GM12878 (cell line): ENCODE data around the gene SLC7A10. TPM values are rescaled to one million over a fixed set of nuclear protein-coding genes. Genes with fewer than 3 reads are reported as not detected.

Source experiments
- ATAC-seq: fragments of 200-7000 bp; cut with Tn5 transposase; 3 replicates; pipeline ENCODE4 v1.9.1; 2020; ENCODE audit warnings: mild to moderate bottlenecking, moderate library complexity
- BruUV-seq: library from RNA; stranded (reverse); fragments of 400-500 nt; replicated peaks from 2 replicates; lab custom pipeline; 2021; lab: Mats Ljungman, UMichigan
- CTCF ChIA-PET: fragments of 300-600 bp; sonication (Branson Sonifier 250); formaldehyde crosslinking; extraction: SDS; loops from one replicate; lab custom pipeline; 2021; ENCODE audit warnings: inconsistent platforms; lab: Yijun Ruan, JAX
- POLR2A ChIA-PET: fragments of 350-600 bp; formaldehyde crosslinking; extraction: SDS; loops from one replicate; lab custom pipeline; 2021; ENCODE audit warnings: inconsistent platforms; lab: Charles Lee
- RAD21 ChIA-PET: fragments of 300-600 bp; sonication (Branson Sonifier 250); formaldehyde crosslinking; loops from one replicate; lab custom pipeline; 2023; ENCODE audit warnings: antibody characterized with exemption; ENCODE audit not compliant: unreplicated experiment; lab: Charles Lee
- SMC1A ChIA-PET: fragments of 300-600 bp; sonication (Branson Sonifier 250); formaldehyde crosslinking; loops from one replicate; lab custom pipeline; 2023; ENCODE audit not compliant: unreplicated experiment, uncharacterized antibody; lab: Charles Lee
- DNase-seq: peaks from one replicate; pipeline ENCODE4 v3.0.0-alpha.2; 2011; ENCODE audit warnings: low read depth, low spot score
- FAIRE-seq: peaks from 3 replicates; lab custom pipeline; 2011; peaks lifted over from hg19 to GRCh38; lab: Jason Lieb, UNC
- H2AFZ ChIP-seq: 2 replicates; pipeline ENCODE4 v1.6.0; 2011; ENCODE audit warnings: low read depth, low read length, control low read depth; ENCODE audit not compliant: control insufficient read depth
- H3K27ac ChIP-seq: 2 replicates; pipeline ENCODE4 v1.5.1; 2011; ENCODE audit warnings: control low read depth; ENCODE audit not compliant: control insufficient read depth, insufficient read depth
- H3K27me3 ChIP-seq, 2 experiments: replicated peaks in 1 of 2; 2 replicates each; pipeline versions ENCODE4 v1.6.0 to v1.6.1; 2011; ENCODE audit warnings: low read length in 1 of 2; ENCODE audit not compliant: control insufficient read depth in 2 of 2, insufficient read depth in 2 of 2
- H3K36me3 ChIP-seq, 2 experiments: 2 replicates each; pipeline ENCODE4 v1.5.1; 2011; ENCODE audit warnings: low read length in 1 of 2; ENCODE audit not compliant: control insufficient read depth in 2 of 2, insufficient read depth in 2 of 2
- H3K4me1 ChIP-seq: 2 replicates; pipeline ENCODE4 v1.6.1; 2011; ENCODE audit warnings: mild to moderate bottlenecking, low read length, moderate library complexity, mixed read lengths; ENCODE audit not compliant: control insufficient read depth, insufficient read depth
- H3K4me2 ChIP-seq: 2 replicates; pipeline ENCODE4 v1.6.0; 2011; ENCODE audit warnings: control low read depth; ENCODE audit not compliant: control insufficient read depth, insufficient read depth
- H3K4me3 ChIP-seq: fragments of 200-600 bp; sonication (generic); 2 replicates; pipeline ENCODE4 v1.5.1; 2016
- H3K79me2 ChIP-seq: 2 replicates; pipeline ENCODE4 v1.6.0; 2011; ENCODE audit warnings: low read length; ENCODE audit not compliant: control insufficient read depth, insufficient read depth
- H3K9ac ChIP-seq: 2 replicates; pipeline ENCODE4 v1.8.0; 2011; ENCODE audit warnings: low read length, control low read depth, mixed read lengths; ENCODE audit not compliant: control insufficient read depth, insufficient read depth
- H3K9me3 ChIP-seq: replicated peaks from 3 replicates; pipeline ENCODE4 v1.5.1; 2011; ENCODE audit warnings: mild to moderate bottlenecking, low read length; ENCODE audit not compliant: control insufficient read depth, insufficient read depth
- H4K20me1 ChIP-seq: 2 replicates; pipeline ENCODE4 v1.6.0; 2011; ENCODE audit not compliant: control insufficient read depth, insufficient read depth
- CBX5 ChIP-seq: sonication (generic); IDR thresholded peaks from 2 replicates; pipeline ENCODE4 v1.6.1; 2016; ENCODE audit warnings: low read depth, moderate library complexity, mild to moderate bottlenecking, inconsistent platforms
- FOXM1 ChIP-seq: IDR thresholded peaks from 2 replicates; pipeline ENCODE4 v1.6.1; 2012; ENCODE audit warnings: low read depth, mild to moderate bottlenecking, inconsistent platforms, low read length, moderate library complexity
- MYC ChIP-seq: IDR thresholded peaks from 2 replicates; pipeline ENCODE4 v1.6.1; 2011; ENCODE audit warnings: mild to moderate bottlenecking, low read length, moderate library complexity, inconsistent platforms; ENCODE audit not compliant: insufficient read depth, insufficient replicate concordance, insufficient read length, severe bottlenecking
- PAX5 ChIP-seq: IDR thresholded peaks from 2 replicates; pipeline ENCODE4 v1.6.1; 2011; ENCODE audit warnings: low read depth, low read length, borderline replicate concordance
- SMARCA5 ChIP-seq: fragments of 450-650 bp; IDR thresholded peaks from 2 replicates; pipeline ENCODE4 v1.6.1; 2017; ENCODE audit warnings: mild to moderate bottlenecking
- USF2 ChIP-seq: IDR thresholded peaks from 2 replicates; pipeline ENCODE4 v1.6.1; 2011; ENCODE audit warnings: low read depth, low read length, improper control_type of control experiment, borderline replicate concordance
- ZBTB40 ChIP-seq: fragments of 450-650 bp; IDR thresholded peaks from 2 replicates; pipeline ENCODE4 v1.6.1; 2016; ENCODE audit warnings: mild to moderate bottlenecking, moderate library complexity, borderline replicate concordance
- WGBS: methylation state at CpG from one replicate; pipeline ENCODE4 v1.1.6; 2016; ENCODE audit warnings: low lambda C conversion rate; ENCODE audit not compliant: insufficient replicate concordance, insufficient coverage; ENCODE audit errors: missing lambda C conversion rate; 5-methylcytosine and 5-hydroxymethylcytosine counted together
- in situ Hi-C: fragments of 300-500 bp; cut with MboI; formaldehyde crosslinking; loops from 9 replicates; pipeline ENCODE4 v1.14.3; 2018; ENCODE audit warnings: mixed read lengths
- intact Hi-C: fragments of 100-400 bp; cut with micrococcal nuclease; formaldehyde crosslinking; loops from one replicate; pipeline ENCODE4 v1.14.2; 2022; ENCODE audit not compliant: unreplicated experiment
- polyA plus RNA-seq, 11 experiments: library from polyadenylated mRNA; depleted of rRNA in 4 of 11; unstranded in 6 of 11; stranded (reverse) in 5 of 11; fragments of >200 nt; fragmentation: Nextera tagmentation in 4 of 11; fragmentation: Illumina TruSeq in 1 of 11; extraction: Ambion mirVana in 4 of 11; extraction: Trizol in 1 of 11; gene quantifications; 1 replicate in 1 of 11; 2 replicates in 10 of 11; pipeline versions ENCODE4 v1.2.1 to v1.2.3, GENCODE V29; 2011 to 2016; ENCODE audit warnings: inconsistent platforms in 2 of 11, missing spikeins in 2 of 11, low read depth in 1 of 11
- total RNA-seq, 4 experiments: library from RNA; depleted of rRNA in 3 of 4; stranded (reverse); fragments of >200 nt in 3 of 4; fragmentation: Illumina TruSeq in 1 of 4; extraction: Trizol in 1 of 4; gene quantifications; 2 replicates each; pipeline versions ENCODE4 v1.2.1 to v1.2.3, GENCODE V29; 2013 to 2021
- TF ChIP-seq, protein P1 (sequence below): fragments of 450-650 bp; IDR thresholded peaks from 2 replicates; pipeline ENCODE4 v1.6.1; 2016; ENCODE audit warnings: mild to moderate bottlenecking
- TF ChIP-seq, protein P2 (sequence below): IDR thresholded peaks from 2 replicates; pipeline ENCODE4 v1.6.1; 2012; ENCODE audit warnings: low read depth, low read length, improper control_type of control experiment
- TF ChIP-seq, protein P3 (sequence below): fragments of 450-650 bp; formaldehyde crosslinking; IDR thresholded peaks from 2 replicates; pipeline ENCODE4 v1.4.0; 2020; ENCODE audit warnings: mild to moderate bottlenecking, moderate library complexity

Gene SLC7A10
- total and polyA plus RNA-seq, 10 of the 15 experiments (the other 5 are each of a cell fraction or from before 2014, with no cell fraction given) = not detected

GRCh38 chr19:33242131-33242530 is 16.5 kb upstream of the SLC7A10 start:
- H3K4me2 ChIP-seq = no peak overlapping the region
- no peaks in the 10 kb centered on the region for H3K36me3 ChIP-seq
- no peak overlapping the region for H3K4me3 ChIP-seq
- no peak overlapping the region for H3K27ac ChIP-seq
- in situ Hi-C loops = loop anchor here (25.0 kb wide), 1 partner anchor 520 kb away; no protein-coding TSS in a partner anchor
- BruUV-seq = no TSS peak
- ATAC-seq (no peak), FAIRE-seq (no peak), DNase-seq (no peak)
- 24% methylated on average over 10 of the region's 10 CpGs for WGBS
- no peaks in the 10 kb centered on the region for H4K20me1 ChIP-seq
- TF ChIP-seq SMARCA5 = no peak
- TF ChIP-seq CBX5 = no peak
- no peak for TF ChIP-seq PAX5
- TF ChIP-seq, protein P1, sequence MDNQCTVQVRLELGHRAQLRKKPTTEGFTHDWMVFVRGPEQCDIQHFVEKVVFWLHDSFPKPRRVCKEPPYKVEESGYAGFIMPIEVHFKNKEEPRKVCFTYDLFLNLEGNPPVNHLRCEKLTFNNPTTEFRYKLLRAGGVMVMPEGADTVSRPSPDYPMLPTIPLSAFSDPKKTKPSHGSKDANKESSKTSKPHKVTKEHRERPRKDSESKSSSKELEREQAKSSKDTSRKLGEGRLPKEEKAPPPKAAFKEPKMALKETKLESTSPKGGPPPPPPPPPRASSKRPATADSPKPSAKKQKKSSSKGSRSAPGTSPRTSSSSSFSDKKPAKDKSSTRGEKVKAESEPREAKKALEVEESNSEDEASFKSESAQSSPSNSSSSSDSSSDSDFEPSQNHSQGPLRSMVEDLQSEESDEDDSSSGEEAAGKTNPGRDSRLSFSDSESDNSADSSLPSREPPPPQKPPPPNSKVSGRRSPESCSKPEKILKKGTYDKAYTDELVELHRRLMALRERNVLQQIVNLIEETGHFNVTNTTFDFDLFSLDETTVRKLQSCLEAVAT = no peak
- TF ChIP-seq, protein P2, sequence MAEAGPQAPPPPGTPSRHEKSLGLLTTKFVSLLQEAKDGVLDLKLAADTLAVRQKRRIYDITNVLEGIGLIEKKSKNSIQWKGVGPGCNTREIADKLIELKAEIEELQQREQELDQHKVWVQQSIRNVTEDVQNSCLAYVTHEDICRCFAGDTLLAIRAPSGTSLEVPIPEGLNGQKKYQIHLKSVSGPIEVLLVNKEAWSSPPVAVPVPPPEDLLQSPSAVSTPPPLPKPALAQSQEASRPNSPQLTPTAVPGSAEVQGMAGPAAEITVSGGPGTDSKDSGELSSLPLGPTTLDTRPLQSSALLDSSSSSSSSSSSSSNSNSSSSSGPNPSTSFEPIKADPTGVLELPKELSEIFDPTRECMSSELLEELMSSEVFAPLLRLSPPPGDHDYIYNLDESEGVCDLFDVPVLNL = no peak
- TF ChIP-seq, protein P3, sequence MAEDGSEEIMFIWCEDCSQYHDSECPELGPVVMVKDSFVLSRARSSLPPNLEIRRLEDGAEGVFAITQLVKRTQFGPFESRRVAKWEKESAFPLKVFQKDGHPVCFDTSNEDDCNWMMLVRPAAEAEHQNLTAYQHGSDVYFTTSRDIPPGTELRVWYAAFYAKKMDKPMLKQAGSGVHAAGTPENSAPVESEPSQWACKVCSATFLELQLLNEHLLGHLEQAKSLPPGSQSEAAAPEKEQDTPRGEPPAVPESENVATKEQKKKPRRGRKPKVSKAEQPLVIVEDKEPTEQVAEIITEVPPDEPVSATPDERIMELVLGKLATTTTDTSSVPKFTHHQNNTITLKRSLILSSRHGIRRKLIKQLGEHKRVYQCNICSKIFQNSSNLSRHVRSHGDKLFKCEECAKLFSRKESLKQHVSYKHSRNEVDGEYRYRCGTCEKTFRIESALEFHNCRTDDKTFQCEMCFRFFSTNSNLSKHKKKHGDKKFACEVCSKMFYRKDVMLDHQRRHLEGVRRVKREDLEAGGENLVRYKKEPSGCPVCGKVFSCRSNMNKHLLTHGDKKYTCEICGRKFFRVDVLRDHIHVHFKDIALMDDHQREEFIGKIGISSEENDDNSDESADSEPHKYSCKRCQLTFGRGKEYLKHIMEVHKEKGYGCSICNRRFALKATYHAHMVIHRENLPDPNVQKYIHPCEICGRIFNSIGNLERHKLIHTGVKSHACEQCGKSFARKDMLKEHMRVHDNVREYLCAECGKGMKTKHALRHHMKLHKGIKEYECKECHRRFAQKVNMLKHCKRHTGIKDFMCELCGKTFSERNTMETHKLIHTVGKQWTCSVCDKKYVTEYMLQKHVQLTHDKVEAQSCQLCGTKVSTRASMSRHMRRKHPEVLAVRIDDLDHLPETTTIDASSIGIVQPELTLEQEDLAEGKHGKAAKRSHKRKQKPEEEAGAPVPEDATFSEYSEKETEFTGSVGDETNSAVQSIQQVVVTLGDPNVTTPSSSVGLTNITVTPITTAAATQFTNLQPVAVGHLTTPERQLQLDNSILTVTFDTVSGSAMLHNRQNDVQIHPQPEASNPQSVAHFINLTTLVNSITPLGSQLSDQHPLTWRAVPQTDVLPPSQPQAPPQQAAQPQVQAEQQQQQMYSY (CRISPR knock-in tag) = no peak
- TF ChIP-seq USF2 = no peak
- no peak for TF ChIP-seq ZBTB40
- TF ChIP-seq FOXM1 = no peak
- no peak for TF ChIP-seq MYC
- POLR2A ChIA-PET = no interaction called here
- H3K9ac ChIP-seq = no peak overlapping the region
- no peaks in the 10 kb centered on the region for H3K4me1 ChIP-seq
- H3K27me3 ChIP-seq = peaks cover 0 to 3% of the 10 kb centered on the region in 2 experiments; a peak in 1 of 4 replicates
- H3K9me3 ChIP-seq = no peaks in the 10 kb centered on the region; the same call in 1 of the 3 replicates
- intact Hi-C loops = no loop called here
- H3K79me2 ChIP-seq = no peaks in the 10 kb centered on the region
- SMC1A ChIA-PET = interaction anchor here (1.2 kb wide), 1 partner anchor 162 kb away, joined by 3 read pairs; no protein-coding TSS in a partner anchor
- CTCF ChIA-PET = interaction anchor here (0.5 to 1.7 kb wide), 7 partner anchors 83 to 536 kb away, joined by 3 to 17 read pairs (median 3); no protein-coding TSS in a partner anchor
- RAD21 ChIA-PET = interaction anchor here (0.7 to 1.1 kb wide), 3 partner anchors 16 to 178 kb away, joined by 3 to 4 read pairs (median 4); no protein-coding TSS in a partner anchor
- no peak overlapping the region for H2AFZ ChIP-seq
